GM21528 (cell line): Measurements from ENCODE around the gene WNT16.

Source experiments
- ATAC-seq: cut with Tn5 transposase; IDR thresholded peaks from one replicate; pipeline ENCODE4 v1.9.1; 2021; ENCODE audit warnings: mild to moderate bottlenecking, moderate library complexity; ENCODE audit not compliant: unreplicated experiment, low FRiP score

The WNT16 gene

DNA sequence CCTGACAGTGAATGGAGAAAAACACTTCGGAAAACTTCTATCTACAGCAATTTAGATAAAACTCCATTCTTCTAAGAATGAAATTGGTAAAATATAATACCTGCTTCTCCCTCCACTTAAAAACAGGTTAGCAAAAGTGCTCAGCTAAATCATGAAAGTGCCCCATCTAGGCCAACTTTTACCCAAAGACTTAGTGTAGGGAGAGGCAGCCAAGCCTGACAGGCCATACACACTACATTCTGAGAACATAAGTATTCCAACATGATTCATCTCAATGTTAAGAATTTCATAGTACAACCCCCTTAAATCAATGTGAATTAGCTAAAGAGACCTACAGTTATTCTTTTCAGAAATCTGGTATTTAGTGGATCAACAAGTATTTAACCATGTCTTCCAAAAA lies 60.1 kb downstream of the WNT16 start:
- no peak for ATAC-seq

DNA sequence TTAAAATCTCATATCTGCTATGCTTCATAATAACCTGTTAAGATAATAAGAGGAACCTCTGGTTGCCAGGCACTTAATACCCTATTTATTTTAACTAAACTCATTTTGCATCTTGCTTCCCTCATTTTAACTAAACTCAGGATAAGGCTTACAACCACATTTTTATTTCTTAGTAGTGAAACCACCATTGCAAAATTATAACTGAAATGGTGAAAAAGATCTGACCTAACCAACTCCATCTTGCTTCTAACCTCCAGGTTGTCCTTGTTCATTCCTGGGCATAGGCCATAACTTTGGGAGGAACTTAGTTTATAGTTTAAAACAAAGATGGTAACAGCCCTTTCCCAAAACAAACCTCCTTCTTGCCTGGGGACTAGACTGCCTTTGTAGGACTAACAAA lies 61.3 kb downstream of the WNT16 start:
- no peak for ATAC-seq

DNA sequence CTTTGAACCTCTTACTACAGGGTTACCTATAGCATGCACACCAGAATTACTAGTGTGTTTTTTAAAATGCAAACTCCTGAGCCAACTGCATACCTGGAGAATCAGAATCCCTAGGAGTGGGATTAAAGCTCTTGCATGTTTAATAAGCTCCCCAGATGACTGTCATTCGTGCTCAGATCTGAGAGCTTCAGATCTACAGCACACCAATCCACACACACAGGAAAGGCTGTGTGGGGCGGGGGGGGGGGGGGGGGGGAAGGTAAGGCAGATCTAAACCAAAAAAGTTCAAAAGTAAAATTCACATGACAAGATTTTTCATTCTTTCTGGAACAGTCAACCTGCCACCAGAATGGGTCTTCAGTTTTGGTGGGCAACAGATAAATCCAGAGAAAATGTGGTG lies 61.8 kb downstream of the WNT16 start:
- no peak for ATAC-seq
